K562 (cell line): ENCODE data around the gene PSMA5. TPM values are rescaled to one million over a fixed set of nuclear protein-coding genes. Genes with fewer than 3 reads are reported as not detected.

Experiments used
- DDX20 ChIP-seq: fragments of 450-650 bp; IDR thresholded peaks from 2 replicates; pipeline ENCODE4 v1.6.1; 2016; ENCODE audit warnings: missing genetic modification characterization, low read depth, mild to moderate bottlenecking, missing compliant biosample characterization, moderate library complexity
- HCFC1 ChIP-seq: IDR thresholded peaks from 2 replicates; pipeline ENCODE4 v1.6.1; 2012; ENCODE audit warnings: low read depth, low read length, improper control_type of control experiment
- HNRNPLL ChIP-seq: fragments of 200-400 bp; formaldehyde crosslinking; IDR thresholded peaks from 2 replicates; pipeline ENCODE4 v1.6.1; 2017; ENCODE audit warnings: low read length, low read depth, mild to moderate bottlenecking; ENCODE audit not compliant: poor library complexity, severe bottlenecking
- KDM4B ChIP-seq, 2 experiments: fragments of 450-650 bp in 1 of 2; sonication (generic) in 1 of 2; IDR thresholded peaks; 2 replicates each; pipeline ENCODE4 v1.6.1; 2016 to 2017; ENCODE audit warnings: borderline replicate concordance in 2 of 2, antibody characterized with exemption in 1 of 2, low read depth in 1 of 2, mild to moderate bottlenecking in 1 of 2
- LARP7 ChIP-seq: fragments of 450-650 bp; IDR thresholded peaks from 2 replicates; pipeline ENCODE4 v1.6.1; 2016
- NFIC ChIP-seq: fragments of 450-650 bp; IDR thresholded peaks from 2 replicates; pipeline ENCODE4 v1.6.1; 2017; ENCODE audit warnings: mild to moderate bottlenecking, inconsistent platforms
- NR2C2 ChIP-seq, 2 experiments: fragments of 200-800 bp in 1 of 2; sonication (Bioruptor generic) in 1 of 2; sonication (generic) in 1 of 2; formaldehyde crosslinking in 1 of 2; IDR thresholded peaks; 2 replicates each; pipeline versions ENCODE4 v1.6.1 to v1.8.0; 2016 to 2022; ENCODE audit warnings: mild to moderate bottlenecking in 1 of 2, missing compliant biosample characterization in 1 of 2, missing genetic modification characterization in 1 of 2, missing genetic modification reagents in 1 of 2
- PCBP2 ChIP-seq: fragments of 200-400 bp; formaldehyde crosslinking; IDR thresholded peaks from 2 replicates; pipeline ENCODE4 v1.6.1; 2018; ENCODE audit warnings: low read length, low read depth, mild to moderate bottlenecking, moderate library complexity; ENCODE audit not compliant: poor library complexity, severe bottlenecking
- RBM15 ChIP-seq: fragments of 200-400 bp; formaldehyde crosslinking; IDR thresholded peaks from 2 replicates; pipeline ENCODE4 v1.6.1; 2018; ENCODE audit warnings: mild to moderate bottlenecking, low read length, moderate library complexity; ENCODE audit not compliant: insufficient read depth
- SLC30A9 ChIP-seq: fragments of 250-450 bp; sonication (Bioruptor Pico); IDR thresholded peaks from 2 replicates; pipeline ENCODE4 v1.8.0; 2022; ENCODE audit warnings: mild to moderate bottlenecking, moderate library complexity
- SMAD4 ChIP-seq: fragments of 250-450 bp; sonication (Bioruptor Pico); conservative IDR thresholded peaks from 2 replicates; pipeline ENCODE4 v1.8.0; 2021; ENCODE audit warnings: inconsistent platforms, mild to moderate bottlenecking, moderate library complexity
- SUPT5H ChIP-seq: fragments of 450-650 bp; IDR thresholded peaks from 2 replicates; pipeline ENCODE4 v1.6.1; 2016
- ZC3H8 ChIP-seq: fragments of 450-650 bp; IDR thresholded peaks from 2 replicates; pipeline ENCODE4 v1.6.1; 2017
- ZNF175 ChIP-seq: fragments of 200-800 bp; sonication (Bioruptor generic); IDR thresholded peaks from 2 replicates; pipeline ENCODE4 v1.6.1; 2016; ENCODE audit warnings: low read depth, mild to moderate bottlenecking, missing genetic modification characterization, missing compliant biosample characterization
- ZNF263 ChIP-seq: sonication (generic); formaldehyde crosslinking; IDR thresholded peaks from 2 replicates; pipeline ENCODE4 v1.8.0; 2022; ENCODE audit warnings: mild to moderate bottlenecking, missing genetic modification reagents, borderline replicate concordance
- polyA plus RNA-seq, 8 experiments: library from polyadenylated mRNA; depleted of rRNA in 4 of 8; stranded (reverse) in 5 of 8; unstranded in 3 of 8; fragments of >200 nt; fragmentation: Nextera tagmentation in 2 of 8; fragmentation: Illumina TruSeq in 1 of 8; extraction: Ambion mirVana in 2 of 8; extraction: Trizol in 1 of 8; gene quantifications; 2 replicates each; pipeline versions ENCODE4 v1.2.1 to v1.2.3, GENCODE V29; 2011 to 2014; ENCODE audit warnings: inconsistent platforms in 1 of 8, missing spikeins in 1 of 8
- total RNA-seq, 7 experiments: library from RNA; depleted of rRNA in 6 of 7; stranded (reverse); fragments of >200 nt in 6 of 7; fragmentation: Illumina TruSeq in 2 of 7; extraction: Trizol in 2 of 7; gene quantifications; 2 replicates each; pipeline versions ENCODE4 v1.2.1 to v1.2.3, GENCODE V29; 2011 to 2021; ENCODE audit warnings: low replicate concordance in 1 of 7
- TF ChIP-seq, protein P1 (sequence below): fragments of 200-800 bp; sonication (Bioruptor generic); IDR thresholded peaks from 2 replicates; pipeline ENCODE4 v1.6.1; 2017; ENCODE audit warnings: missing genetic modification characterization, missing compliant biosample characterization
- TF ChIP-seq, protein P2 (sequence below): fragments of 250-450 bp; sonication (Bioruptor Pico); IDR thresholded peaks from 2 replicates; pipeline ENCODE4 v1.8.0; 2021; ENCODE audit warnings: borderline replicate concordance, mild to moderate bottlenecking, moderate library complexity; ENCODE audit not compliant: poor library complexity, severe bottlenecking
- TF ChIP-seq, protein P3 (sequence below): IDR thresholded peaks from 3 replicates; pipeline ENCODE4 v1.6.1; 2011; ENCODE audit warnings: borderline replicate concordance, mild to moderate bottlenecking; ENCODE audit not compliant: insufficient read length, insufficient read depth

PSMA5 gene
- total and polyA plus RNA-seq, 9 of the 15 experiments (the other 6 are each of a cell fraction or from before 2014, with no cell fraction given) = 82.6 to 542 (median 287) TPM

DNA sequence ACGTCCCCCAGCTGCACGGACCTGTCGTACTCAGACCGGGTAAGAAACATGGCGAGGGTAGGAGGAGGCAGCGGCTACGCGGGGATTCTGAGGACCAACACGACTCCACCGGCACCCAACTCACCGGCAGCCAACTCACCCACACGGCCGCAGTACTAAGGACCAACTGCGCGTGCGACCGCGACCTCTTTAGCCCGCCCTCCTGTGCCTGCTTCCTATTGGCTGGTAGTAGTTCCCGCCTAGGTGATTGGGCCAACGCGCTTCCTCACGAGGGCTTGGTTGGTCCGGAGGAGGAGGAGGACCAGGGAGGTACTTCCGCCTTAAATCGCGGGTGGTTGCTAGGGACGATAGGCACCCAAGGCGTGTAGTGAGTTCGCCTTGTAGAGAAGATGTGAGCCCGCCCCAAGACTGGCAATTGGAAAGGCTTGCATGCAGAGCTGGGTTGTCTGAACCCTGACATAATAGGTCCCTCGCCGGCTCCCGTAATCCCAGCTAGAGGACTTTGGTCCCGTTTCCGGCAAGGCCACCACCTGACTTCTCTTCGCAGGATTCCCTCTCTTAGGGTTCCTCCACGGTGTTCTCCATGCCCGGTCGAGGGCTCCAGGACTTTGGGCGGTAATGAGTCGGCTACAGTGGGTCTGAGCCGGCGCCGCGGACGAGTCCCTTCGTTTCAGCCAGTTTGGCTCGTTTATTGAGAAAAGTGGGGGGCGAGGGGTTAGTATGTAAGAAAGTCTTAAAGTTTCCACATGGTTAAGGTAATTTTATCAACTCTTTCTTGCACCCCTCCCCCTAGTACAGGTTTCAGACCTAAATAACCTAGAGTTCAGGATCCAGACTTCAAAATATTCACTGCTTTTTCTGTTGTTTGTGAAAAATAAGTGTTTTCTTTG lies at the start of gene PSMA5 (continued):
- TF ChIP-seq PCBP2 = no peak
- TF ChIP-seq, protein P1, sequence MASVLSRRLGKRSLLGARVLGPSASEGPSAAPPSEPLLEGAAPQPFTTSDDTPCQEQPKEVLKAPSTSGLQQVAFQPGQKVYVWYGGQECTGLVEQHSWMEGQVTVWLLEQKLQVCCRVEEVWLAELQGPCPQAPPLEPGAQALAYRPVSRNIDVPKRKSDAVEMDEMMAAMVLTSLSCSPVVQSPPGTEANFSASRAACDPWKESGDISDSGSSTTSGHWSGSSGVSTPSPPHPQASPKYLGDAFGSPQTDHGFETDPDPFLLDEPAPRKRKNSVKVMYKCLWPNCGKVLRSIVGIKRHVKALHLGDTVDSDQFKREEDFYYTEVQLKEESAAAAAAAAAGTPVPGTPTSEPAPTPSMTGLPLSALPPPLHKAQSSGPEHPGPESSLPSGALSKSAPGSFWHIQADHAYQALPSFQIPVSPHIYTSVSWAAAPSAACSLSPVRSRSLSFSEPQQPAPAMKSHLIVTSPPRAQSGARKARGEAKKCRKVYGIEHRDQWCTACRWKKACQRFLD (CRISPR knock-in tag) = peak; percentile 91
- peak; percentile 84 for TF ChIP-seq HNRNPLL
- no peak for TF ChIP-seq LARP7
- no peak for TF ChIP-seq KDM4B (IDR thresholded peaks at IDR 0.05; ENCODE audit: borderline replicate concordance in 2 of 2, low read depth in 1 of 2)
- TF ChIP-seq ZNF175 (CRISPR knock-in tag) = no peak
- peak; percentile 94 for TF ChIP-seq NR2C2 (CRISPR knock-in tag; IDR thresholded peaks at IDR 0.05)
- peak; percentile 98 for TF ChIP-seq NR2C2 (tag; IDR thresholded peaks at IDR 0.05)
- no peak for TF ChIP-seq RBM15
- 0 out of 2 replicates have a peak, but pooled peaks have one; percentile 60 for TF ChIP-seq NFIC
- TF ChIP-seq, protein P2, sequence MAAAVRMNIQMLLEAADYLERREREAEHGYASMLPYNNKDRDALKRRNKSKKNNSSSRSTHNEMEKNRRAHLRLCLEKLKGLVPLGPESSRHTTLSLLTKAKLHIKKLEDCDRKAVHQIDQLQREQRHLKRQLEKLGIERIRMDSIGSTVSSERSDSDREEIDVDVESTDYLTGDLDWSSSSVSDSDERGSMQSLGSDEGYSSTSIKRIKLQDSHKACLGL (CRISPR knock-in tag) = peak; percentile 36
- TF ChIP-seq DDX20 (tag) = no peak
- 0 out of 2 replicates have a peak, but pooled peaks have one; percentile 51 for TF ChIP-seq SMAD4 (CRISPR knock-in tag)
- TF ChIP-seq ZNF263 (CRISPR knock-in tag) = peak; percentile 59; the same call in 1 of the 2 replicates
- TF ChIP-seq HCFC1 = peak; percentile 53
- TF ChIP-seq, protein P3, sequence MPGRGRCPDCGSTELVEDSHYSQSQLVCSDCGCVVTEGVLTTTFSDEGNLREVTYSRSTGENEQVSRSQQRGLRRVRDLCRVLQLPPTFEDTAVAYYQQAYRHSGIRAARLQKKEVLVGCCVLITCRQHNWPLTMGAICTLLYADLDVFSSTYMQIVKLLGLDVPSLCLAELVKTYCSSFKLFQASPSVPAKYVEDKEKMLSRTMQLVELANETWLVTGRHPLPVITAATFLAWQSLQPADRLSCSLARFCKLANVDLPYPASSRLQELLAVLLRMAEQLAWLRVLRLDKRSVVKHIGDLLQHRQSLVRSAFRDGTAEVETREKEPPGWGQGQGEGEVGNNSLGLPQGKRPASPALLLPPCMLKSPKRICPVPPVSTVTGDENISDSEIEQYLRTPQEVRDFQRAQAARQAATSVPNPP = no peak
- TF ChIP-seq SUPT5H = peak; percentile 99
- no peak for TF ChIP-seq ZC3H8
- TF ChIP-seq SLC30A9 (CRISPR knock-in tag) = no peak
